Brain microvascular endothelial cell (primary cell): ENCODE data around the gene ADAP2.
A peak's percentile ranks its signal among the peaks of the same experiment; 100 is the strongest.
"Not testable (repeated sequence)": the region's sequence is repeated elsewhere in the genome, so short reads cannot be mapped to it uniquely, and the experiment has no call there.

Source experiments
- DNase-seq: peaks from one replicate; pipeline ENCODE4 v3.0.0-alpha.2; 2020
- H3K27ac ChIP-seq: fragments of 250-450 bp; sonication (Bioruptor Pico); 2 replicates; pipeline ENCODE4 v1.5.1; 2020; ENCODE audit warnings: mild to moderate bottlenecking, moderate library complexity
- H3K27me3 ChIP-seq: fragments of 250-450 bp; sonication (Bioruptor Pico); replicated peaks from 2 replicates; pipeline ENCODE4 v1.5.1; 2020; ENCODE audit warnings: mild to moderate bottlenecking
- H3K36me3 ChIP-seq: fragments of 250-450 bp; sonication (Bioruptor Pico); replicated peaks from 2 replicates; pipeline ENCODE4 v1.5.1; 2020; ENCODE audit warnings: mild to moderate bottlenecking
- H3K4me3 ChIP-seq: 2 replicates; pipeline ENCODE4 v1.5.1; 2011; ENCODE audit warnings: low read depth, mild to moderate bottlenecking, control low read depth, low read length, moderate library complexity
- in situ Hi-C: cut with HindIII; loops from 2 replicates; pipeline ENCODE4 v1.10.0; 2017; ENCODE audit warnings: low sequenced_read_pairs, low pct_ligation_motif_present
- TF ChIP-seq, protein P1 (sequence below): IDR thresholded peaks from 2 replicates; pipeline ENCODE4 v1.5.1; 2011; ENCODE audit warnings: low read depth, mild to moderate bottlenecking, moderate library complexity, low read length, control low read depth, inconsistent platforms; ENCODE audit errors: missing control alignments

ADAP2 gene

DNA sequence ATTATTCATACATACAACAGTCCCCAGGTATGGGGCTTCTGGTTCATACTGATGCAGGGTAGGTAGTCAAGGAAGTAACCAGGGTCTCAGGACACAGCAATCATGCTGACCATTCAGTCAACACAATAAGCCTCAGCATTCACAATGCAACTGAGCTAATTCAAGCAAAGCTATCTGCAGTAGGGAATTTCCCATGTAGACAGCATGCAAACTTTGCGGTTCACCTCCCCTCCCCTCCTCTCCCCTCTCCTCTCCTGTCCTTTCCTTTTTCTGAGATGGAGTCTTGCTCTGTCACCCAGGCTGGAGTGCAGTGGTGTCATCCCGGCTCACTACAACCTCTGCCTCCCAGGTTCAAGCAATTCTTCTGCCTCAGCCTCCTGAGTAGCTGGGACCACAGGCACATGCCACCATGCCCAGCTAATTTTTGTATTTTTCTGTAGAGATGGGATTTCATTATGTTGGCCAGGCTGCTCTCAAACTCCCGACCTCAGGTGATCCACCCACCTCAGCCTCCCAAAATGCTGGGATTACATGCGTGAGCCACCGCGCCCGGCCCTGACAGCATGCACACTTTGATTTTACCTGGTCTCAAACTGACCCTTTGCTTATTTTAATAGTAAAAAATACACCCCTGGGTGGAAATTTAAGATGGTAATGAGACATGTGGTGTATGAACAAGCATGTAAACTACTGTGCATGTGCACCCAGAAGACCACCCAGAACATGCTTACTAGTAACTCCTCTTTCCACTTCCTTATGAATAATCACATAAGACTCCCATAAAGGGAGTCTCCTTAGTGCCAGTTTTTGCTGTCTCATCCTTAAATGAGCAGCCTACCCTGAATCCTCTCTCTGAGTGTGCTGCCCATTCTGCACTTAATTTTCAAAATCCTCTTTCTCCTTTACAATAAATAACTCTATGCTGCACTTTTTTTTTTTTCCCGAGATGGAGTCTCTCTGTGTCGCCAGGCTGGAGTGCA lies 39.8 kb downstream of the ADAP2 start:
- H3K27me3 ChIP-seq: no peaks in the 10 kb centered on the region
- H3K27ac ChIP-seq: no peak overlapping the region
- in situ Hi-C loops: no loop called here
- DNase-seq: peak; percentile 11
- TF ChIP-seq, protein P1, sequence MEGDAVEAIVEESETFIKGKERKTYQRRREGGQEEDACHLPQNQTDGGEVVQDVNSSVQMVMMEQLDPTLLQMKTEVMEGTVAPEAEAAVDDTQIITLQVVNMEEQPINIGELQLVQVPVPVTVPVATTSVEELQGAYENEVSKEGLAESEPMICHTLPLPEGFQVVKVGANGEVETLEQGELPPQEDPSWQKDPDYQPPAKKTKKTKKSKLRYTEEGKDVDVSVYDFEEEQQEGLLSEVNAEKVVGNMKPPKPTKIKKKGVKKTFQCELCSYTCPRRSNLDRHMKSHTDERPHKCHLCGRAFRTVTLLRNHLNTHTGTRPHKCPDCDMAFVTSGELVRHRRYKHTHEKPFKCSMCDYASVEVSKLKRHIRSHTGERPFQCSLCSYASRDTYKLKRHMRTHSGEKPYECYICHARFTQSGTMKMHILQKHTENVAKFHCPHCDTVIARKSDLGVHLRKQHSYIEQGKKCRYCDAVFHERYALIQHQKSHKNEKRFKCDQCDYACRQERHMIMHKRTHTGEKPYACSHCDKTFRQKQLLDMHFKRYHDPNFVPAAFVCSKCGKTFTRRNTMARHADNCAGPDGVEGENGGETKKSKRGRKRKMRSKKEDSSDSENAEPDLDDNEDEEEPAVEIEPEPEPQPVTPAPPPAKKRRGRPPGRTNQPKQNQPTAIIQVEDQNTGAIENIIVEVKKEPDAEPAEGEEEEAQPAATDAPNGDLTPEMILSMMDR: no peak
- no peak overlapping the region for H3K4me3 ChIP-seq
- no peaks in the 10 kb centered on the region for H3K36me3 ChIP-seq

GRCh38 chr17:30964312-30964711 lies 42.6 kb downstream of the ADAP2 start:
- H3K27ac ChIP-seq, in situ Hi-C loops, H3K27me3 ChIP-seq, H3K4me3 ChIP-seq, H3K36me3 ChIP-seq, DNase-seq: not testable (repeated sequence)

DNA sequence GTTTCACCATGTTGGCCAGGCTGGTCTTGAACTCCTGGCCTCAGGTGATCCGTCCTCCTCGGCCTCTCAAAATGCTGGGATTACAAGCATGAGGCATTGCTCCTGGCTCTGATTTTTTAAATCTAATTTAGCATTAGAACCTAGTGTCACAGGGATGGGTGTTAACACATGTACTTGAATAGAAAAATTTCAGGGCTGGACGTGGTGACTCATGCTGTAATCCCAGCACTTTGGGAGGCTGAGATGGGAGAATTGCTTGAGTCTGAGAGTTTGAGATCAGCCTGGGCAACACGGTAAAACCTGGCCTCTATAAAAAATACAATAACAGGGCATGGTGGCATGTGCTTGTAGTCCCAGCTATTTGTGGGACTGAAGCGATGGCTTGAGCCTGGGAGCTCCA lies 43.1 kb downstream of the ADAP2 start:
- TF ChIP-seq, protein P1: no peak
- Histone ChIP-seq H3K27me3 (no peaks in the 10 kb centered on the region), H3K27ac (no peak overlapping the region), H3K4me3 (no peak overlapping the region), H3K36me3 (no peaks in the 10 kb centered on the region)
- in situ Hi-C loops: no loop called here
- peak; percentile 24 for DNase-seq

GRCh38 chr17:30965686-30966085 lies 43.9 kb downstream of the ADAP2 start:
- TF ChIP-seq, protein P1: no peak
- H3K36me3 ChIP-seq: no peaks in the 10 kb centered on the region
- H3K27me3 ChIP-seq: no peaks in the 10 kb centered on the region
- H3K4me3 ChIP-seq: no peak overlapping the region
- no peak for DNase-seq
- no peak overlapping the region for H3K27ac ChIP-seq
- in situ Hi-C loops: no loop called here

DNA sequence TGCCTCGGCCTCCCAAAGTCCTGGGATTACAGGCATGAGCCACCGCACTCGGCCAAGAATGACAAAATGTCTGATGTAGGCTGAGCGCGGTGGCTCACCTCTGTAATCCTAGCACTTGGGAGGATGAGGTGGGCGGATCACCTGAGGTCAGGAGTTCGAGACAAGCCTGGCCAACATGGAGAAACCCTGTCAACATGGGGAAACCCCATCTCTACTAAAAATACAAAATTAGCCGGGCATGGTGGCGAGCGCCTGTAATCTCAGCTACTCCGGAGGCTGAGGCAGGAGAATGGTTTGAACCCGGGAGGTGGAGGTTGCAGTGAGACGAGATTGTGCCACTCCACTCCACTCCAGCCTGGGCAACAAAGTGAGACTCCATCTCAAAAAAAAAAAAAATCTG lies 46.2 kb downstream of the ADAP2 start:
- in situ Hi-C loops, H3K27me3 ChIP-seq, H3K4me3 ChIP-seq, H3K27ac ChIP-seq, DNase-seq, H3K36me3 ChIP-seq: not testable (repeated sequence)

DNA sequence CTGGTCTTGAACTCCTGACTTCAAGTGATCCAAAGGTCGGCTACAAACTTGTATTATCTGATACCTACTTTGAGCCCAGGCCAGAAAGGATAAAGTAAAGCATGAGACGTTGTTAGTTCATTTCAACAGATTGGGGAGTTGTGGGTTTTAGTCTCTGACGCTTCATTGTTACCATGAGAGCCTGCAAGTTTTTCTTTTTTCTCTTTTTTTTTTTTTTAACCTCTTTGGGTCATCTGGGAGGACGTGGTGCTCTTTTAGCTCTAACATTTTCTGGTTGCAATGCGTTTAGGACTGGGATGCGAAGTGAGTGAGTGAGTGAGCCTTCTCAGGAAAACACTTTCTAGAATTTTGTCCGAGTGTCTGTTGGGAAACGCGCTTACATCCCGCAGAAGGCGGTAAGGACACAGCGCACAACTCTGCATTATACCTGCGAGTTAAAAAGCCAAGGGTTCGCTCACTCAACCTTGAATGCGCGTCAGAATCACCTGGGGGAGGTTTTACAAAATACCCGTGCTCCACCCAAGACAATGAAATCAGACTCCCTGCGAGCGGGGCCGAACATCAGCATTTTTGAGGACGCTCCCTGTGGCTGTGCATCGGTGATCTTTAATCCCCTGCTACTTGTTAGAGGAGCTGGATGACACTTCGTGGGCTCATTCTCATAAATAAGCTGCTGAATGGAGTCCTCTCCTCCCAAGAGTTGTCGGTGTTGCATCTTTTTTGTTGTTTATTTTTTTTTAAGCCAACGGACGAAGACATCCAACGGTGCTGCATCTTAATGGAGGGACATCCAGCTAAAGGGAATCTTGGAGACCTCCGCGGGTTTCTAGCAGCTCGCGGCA lies 48.5 kb downstream of the ADAP2 start:
- peak overlapping the region; percentile 67 for H3K4me3 ChIP-seq
- DNase-seq: no peak
- H3K27ac ChIP-seq: peak overlapping the region; percentile 82

More for the DNA sequence above, 48.5 kb downstream of the ADAP2 start:
- Histone ChIP-seq H3K36me3 (no peaks in the 10 kb centered on the region), H3K27me3 (no peaks in the 10 kb centered on the region)
- in situ Hi-C loops: no loop called here
- TF ChIP-seq, protein P1: no peak
